ENCODE measurements around the gene THRB. TPM values are rescaled to one million over a fixed set of nuclear protein-coding genes. Genes with fewer than 3 reads are reported as not detected.
A peak's percentile ranks its signal among the peaks of the same experiment; 100 is the strongest.

Gene THRB
- polyA plus RNA-seq, 2 of the 4 experiments (the other 2 are of a cell fraction): 2.0 to 2.3 TPM

GRCh38 chr3:24475925-24476324 is 18.7 kb downstream of the THRB start:
- TF ChIP-seq PBX3 (IDR thresholded peaks at IDR 0.05): no peak
- TF ChIP-seq, protein P1, sequence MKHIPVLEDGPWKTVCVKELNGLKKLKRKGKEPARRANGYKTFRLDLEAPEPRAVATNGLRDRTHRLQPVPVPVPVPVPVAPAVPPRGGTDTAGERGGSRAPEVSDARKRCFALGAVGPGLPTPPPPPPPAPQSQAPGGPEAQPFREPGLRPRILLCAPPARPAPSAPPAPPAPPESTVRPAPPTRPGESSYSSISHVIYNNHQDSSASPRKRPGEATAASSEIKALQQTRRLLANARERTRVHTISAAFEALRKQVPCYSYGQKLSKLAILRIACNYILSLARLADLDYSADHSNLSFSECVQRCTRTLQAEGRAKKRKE (CRISPR knock-in tag; IDR thresholded peaks at IDR 0.05; ENCODE audit: low read depth): no peak
- no peak for TF ChIP-seq FOSL2 (IDR thresholded peaks at IDR 0.05)
- TF ChIP-seq FOSL2 (CRISPR knock-in tag; IDR thresholded peaks at IDR 0.05): no peak
- POLR2A ChIA-PET: no interaction called here
- 25% methylated on average over 1 of the region's 1 CpG for WGBS (ENCODE audit: missing lambda C conversion rate)
- ATAC-seq: no peak
- no peak for DNase-seq (ENCODE audit: low read depth in 1 of 2, low spot score in 1 of 2)
- CTCF ChIA-PET: interaction anchor here (1.4 kb wide), 1 partner anchor 9 kb away, joined by 3 read pairs; no protein-coding TSS in a partner anchor
- Histone ChIP-seq H3K4me2 (0 out of 3 replicates have a peak overlapping the region, but pooled peaks have one; percentile 4), H3K27ac (peak overlapping the region in 1 of 2 experiments; percentile 23; a peak in 1 of 6 replicates), H3K4me3 (no peak overlapping the region), H3K4me1 (peaks cover 4% of the 10 kb centered on the region; the same call in 2 of the 3 replicates), H3K9me3 (no peaks in the 10 kb centered on the region)
- no peak for FAIRE-seq

- Histone ChIP-seq H3K4me2 (no peak overlapping the region), H3K4me1 (peaks cover 4% of the 10 kb centered on the region; the same call in 2 of the 3 replicates), H3K9me3 (no peaks in the 10 kb centered on the region), H3K4me3 (no peak overlapping the region), H3K27ac (no peak overlapping the region)
- ATAC-seq (no peak), DNase-seq (ENCODE audit: low read depth in 1 of 2, low spot score in 1 of 2) (no peak), FAIRE-seq (no peak)
- CTCF ChIA-PET: no interaction called here
- no peak for TF ChIP-seq TFCP2L1 (CRISPR knock-in tag; IDR thresholded peaks at IDR 0.05)
- TF ChIP-seq GATA3 (IDR thresholded peaks at IDR 0.05; ENCODE audit: borderline replicate concordance): no peak
- TF ChIP-seq HEYL (CRISPR knock-in tag; IDR thresholded peaks at IDR 0.05): no peak
- TF ChIP-seq TP53 (CRISPR knock-in tag; IDR thresholded peaks at IDR 0.05): no peak
- TF ChIP-seq KDM5A (IDR thresholded peaks at IDR 0.05): no peak
- TF ChIP-seq HOXB5 (CRISPR knock-in tag; IDR thresholded peaks at IDR 0.05): no peak
- TF ChIP-seq RFX5 (IDR thresholded peaks at IDR 0.05): no peak
- TF ChIP-seq, protein P1 (CRISPR knock-in tag; IDR thresholded peaks at IDR 0.05; ENCODE audit: low read depth): no peak
- TF ChIP-seq, protein P2, sequence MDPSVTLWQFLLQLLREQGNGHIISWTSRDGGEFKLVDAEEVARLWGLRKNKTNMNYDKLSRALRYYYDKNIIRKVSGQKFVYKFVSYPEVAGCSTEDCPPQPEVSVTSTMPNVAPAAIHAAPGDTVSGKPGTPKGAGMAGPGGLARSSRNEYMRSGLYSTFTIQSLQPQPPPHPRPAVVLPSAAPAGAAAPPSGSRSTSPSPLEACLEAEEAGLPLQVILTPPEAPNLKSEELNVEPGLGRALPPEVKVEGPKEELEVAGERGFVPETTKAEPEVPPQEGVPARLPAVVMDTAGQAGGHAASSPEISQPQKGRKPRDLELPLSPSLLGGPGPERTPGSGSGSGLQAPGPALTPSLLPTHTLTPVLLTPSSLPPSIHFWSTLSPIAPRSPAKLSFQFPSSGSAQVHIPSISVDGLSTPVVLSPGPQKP (IDR thresholded peaks at IDR 0.05; ENCODE audit: low read depth, low read length): no peak
- no peak for TF ChIP-seq CBX2 (IDR thresholded peaks at IDR 0.05; ENCODE audit: borderline replicate concordance, low read depth)
- TF ChIP-seq EHMT2 (IDR thresholded peaks at IDR 0.05; ENCODE audit: low read depth): no peak
- no peak for TF ChIP-seq CHD2 (IDR thresholded peaks at IDR 0.05; ENCODE audit: low read length, partially characterized antibody)
- no peak for TF ChIP-seq RCOR1 (IDR thresholded peaks at IDR 0.05; ENCODE audit: low read depth, low read length)
- no peak for TF ChIP-seq PHF8 (IDR thresholded peaks at IDR 0.05; ENCODE audit: borderline replicate concordance, low read depth)
- TF ChIP-seq MAZ (IDR thresholded peaks at IDR 0.05; ENCODE audit: borderline replicate concordance, low read depth, low read length): no peak
- POLR2A ChIA-PET: no interaction called here
- 76% methylated on average over 4 of the region's 4 CpGs for WGBS (ENCODE audit: missing lambda C conversion rate)
Observed at GRCh38 chr3:24474862-24475261, 19.8 kb downstream of the THRB start.

DNA sequence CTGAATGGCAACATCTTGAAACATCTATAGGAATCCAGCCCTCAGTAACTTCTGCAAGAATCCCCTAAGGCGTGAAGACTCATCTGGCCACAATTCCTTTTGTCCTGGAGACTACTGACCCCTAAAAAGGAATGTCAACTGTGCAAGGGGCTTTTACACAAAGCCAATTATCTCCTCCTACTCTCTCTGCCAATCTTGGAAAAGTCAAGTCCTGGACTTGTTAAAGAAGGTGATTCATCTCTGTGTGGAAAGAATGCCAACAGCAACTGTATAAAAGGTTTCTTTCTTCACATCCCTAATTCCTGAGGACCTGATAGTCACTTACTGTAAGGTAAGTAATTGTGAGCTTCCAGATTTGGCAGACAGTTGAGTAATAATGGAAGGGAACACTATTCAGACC is 22.3 kb downstream of the THRB start:
- H3K4me2 ChIP-seq: no peak overlapping the region
- 69% methylated on average over 1 of the region's 1 CpG for WGBS (ENCODE audit: missing lambda C conversion rate)
- no peak overlapping the region for H3K4me3 ChIP-seq
- CTCF ChIA-PET: interaction anchor here (1.1 kb wide), 1 partner anchor 23 kb away, joined by 4 read pairs; no protein-coding TSS in a partner anchor
- no peaks in the 10 kb centered on the region for H3K9me3 ChIP-seq
- peaks cover 4% of the 10 kb centered on the region; the same call in 2 of the 3 replicates for H3K4me1 ChIP-seq
- DNase-seq (ENCODE audit: low read depth in 1 of 2, low spot score in 1 of 2) (no peak), ATAC-seq (no peak), FAIRE-seq (no peak)
- POLR2A ChIA-PET: no interaction called here
- no peak overlapping the region for H3K27ac ChIP-seq
- TF ChIP-seq CBX8 (IDR thresholded peaks at IDR 0.05): no peak
- no peak for TF ChIP-seq TFCP2L1 (CRISPR knock-in tag; IDR thresholded peaks at IDR 0.05)
- no peak for TF ChIP-seq CHD2 (IDR thresholded peaks at IDR 0.05; ENCODE audit: low read length, partially characterized antibody)
- no peak for TF ChIP-seq FOSL2 (IDR thresholded peaks at IDR 0.05)
- no peak for TF ChIP-seq FOSL2 (CRISPR knock-in tag; IDR thresholded peaks at IDR 0.05)
- TF ChIP-seq, protein P3, sequence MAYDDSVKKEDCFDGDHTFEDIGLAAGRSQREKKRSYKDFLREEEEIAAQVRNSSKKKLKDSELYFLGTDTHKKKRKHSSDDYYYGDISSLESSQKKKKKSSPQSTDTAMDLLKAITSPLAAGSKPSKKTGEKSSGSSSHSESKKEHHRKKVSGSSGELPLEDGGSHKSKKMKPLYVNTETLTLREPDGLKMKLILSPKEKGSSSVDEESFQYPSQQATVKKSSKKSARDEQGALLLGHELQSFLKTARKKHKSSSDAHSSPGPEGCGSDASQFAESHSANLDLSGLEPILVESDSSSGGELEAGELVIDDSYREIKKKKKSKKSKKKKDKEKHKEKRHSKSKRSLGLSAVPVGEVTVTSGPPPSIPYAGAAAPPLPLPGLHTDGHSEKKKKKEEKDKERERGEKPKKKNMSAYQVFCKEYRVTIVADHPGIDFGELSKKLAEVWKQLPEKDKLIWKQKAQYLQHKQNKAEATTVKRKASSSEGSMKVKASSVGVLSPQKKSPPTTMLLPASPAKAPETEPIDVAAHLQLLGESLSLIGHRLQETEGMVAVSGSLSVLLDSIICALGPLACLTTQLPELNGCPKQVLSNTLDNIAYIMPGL (CRISPR knock-in tag; IDR thresholded peaks at IDR 0.05; ENCODE audit: borderline replicate concordance): no peak
- TF ChIP-seq BCL3 (IDR thresholded peaks at IDR 0.05): no peak
- no peak for TF ChIP-seq KDM1A (IDR thresholded peaks at IDR 0.05; ENCODE audit: low read depth)
- no peak for TF ChIP-seq ZNF302 (CRISPR knock-in tag; IDR thresholded peaks at IDR 0.05)
- TF ChIP-seq ZSCAN20 (CRISPR knock-in tag; IDR thresholded peaks at IDR 0.05): no peak
- TF ChIP-seq FOSB (CRISPR knock-in tag; IDR thresholded peaks at IDR 0.05): no peak
- TF ChIP-seq EHF (CRISPR knock-in tag; IDR thresholded peaks at IDR 0.05): no peak
- no peak for TF ChIP-seq MAX (IDR thresholded peaks at IDR 0.05)
- no peak for TF ChIP-seq HEYL (CRISPR knock-in tag; IDR thresholded peaks at IDR 0.05)
